HG03521 (cell line): ENCODE data around the gene POLR2E.

Experiments
- ATAC-seq: cut with Tn5 transposase; IDR thresholded peaks from one replicate; pipeline ENCODE4 v1.9.1; 2021; ENCODE audit warnings: mild to moderate bottlenecking, moderate library complexity; ENCODE audit not compliant: unreplicated experiment

The POLR2E gene

DNA sequence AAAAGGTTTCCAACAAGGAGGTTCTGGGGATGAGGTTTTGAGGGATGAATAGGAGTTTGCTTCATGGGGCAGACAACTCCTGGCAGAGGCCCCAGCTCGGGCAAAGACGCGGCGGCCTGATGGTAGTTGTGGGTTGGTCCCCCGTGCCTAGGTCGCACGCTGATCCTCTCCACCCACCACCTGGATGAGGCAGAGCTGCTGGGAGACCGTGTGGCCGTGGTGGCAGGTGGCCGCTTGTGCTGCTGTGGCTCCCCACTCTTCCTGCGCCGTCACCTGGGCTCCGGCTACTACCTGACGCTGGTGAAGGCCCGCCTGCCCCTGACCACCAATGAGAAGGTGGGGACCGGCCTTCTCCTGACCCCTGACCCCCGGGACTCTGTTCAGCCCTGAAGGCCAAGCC, 43.4 kb downstream of the POLR2E start:
- no peak for ATAC-seq

DNA sequence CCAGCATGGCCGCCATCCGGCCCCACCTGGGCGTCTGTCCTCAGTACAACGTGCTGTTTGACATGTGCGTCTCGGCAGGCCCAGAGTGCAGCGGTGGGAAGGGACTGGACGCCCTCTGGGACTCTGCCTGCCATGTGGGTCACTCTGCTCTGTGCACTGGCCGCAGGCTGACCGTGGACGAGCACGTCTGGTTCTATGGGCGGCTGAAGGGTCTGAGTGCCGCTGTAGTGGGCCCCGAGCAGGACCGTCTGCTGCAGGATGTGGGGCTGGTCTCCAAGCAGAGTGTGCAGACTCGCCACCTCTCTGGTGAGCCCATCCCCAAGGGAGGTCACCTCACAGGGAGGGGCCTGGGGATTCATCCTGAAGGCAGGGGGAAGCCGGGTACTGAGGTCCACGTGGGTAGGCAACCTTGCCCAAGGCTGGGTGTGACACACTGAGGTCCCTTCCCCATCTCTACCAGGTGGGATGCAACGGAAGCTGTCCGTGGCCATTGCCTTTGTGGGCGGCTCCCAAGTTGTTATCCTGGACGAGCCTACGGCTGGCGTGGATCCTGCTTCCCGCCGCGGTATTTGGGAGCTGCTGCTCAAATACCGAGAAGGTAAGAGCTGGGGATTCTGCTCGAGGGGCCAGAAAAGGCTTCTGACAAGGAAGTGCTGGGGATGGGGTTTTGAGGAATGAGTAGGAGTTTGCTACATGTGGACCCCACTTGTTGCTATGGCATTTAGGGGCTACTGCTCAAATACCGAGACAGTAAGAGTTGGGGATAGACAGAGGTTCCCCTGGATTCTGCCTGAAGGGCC, 44.0 kb downstream of the POLR2E start:
- ATAC-seq: no peak

DNA sequence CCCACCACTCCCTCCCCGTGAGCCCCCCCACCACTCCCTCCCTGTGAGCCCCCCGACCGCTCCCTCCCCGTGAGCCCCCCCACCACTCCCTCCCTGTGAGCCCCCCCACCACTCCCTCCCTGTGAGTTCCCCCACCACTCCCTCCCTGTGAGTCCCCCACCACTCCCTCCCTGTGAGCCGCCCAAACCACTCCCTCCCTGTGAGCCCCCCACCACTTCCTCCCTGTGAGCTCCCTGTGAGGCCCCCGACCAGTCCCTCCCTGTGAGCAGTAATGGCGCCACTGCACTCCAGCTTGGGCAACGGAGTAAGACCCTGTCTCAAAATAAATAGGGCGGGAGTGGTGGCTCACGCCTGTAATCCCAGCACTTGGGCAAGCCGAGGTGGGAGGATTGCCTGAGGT, 45.4 kb downstream of the POLR2E start:
- no peak for ATAC-seq

DNA sequence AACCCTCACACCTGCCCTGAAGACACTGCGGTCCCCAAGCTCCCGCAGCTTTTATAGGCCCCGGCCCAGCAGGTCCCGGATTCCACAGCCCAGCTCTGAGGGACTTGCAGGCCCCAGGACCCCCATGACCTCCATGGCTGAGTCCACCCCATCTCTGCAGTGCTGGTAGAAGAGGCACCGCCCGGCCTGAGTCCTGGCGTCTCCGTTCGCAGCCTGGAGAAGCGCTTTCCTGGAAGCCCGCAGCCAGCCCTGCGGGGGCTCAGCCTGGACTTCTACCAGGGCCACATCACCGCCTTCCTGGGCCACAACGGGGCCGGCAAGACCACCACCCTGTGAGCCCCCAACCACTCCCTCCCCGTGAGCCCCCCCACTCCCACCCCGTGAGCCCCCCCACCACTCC, 46.1 kb downstream of the POLR2E start:
- no peak for ATAC-seq

DNA sequence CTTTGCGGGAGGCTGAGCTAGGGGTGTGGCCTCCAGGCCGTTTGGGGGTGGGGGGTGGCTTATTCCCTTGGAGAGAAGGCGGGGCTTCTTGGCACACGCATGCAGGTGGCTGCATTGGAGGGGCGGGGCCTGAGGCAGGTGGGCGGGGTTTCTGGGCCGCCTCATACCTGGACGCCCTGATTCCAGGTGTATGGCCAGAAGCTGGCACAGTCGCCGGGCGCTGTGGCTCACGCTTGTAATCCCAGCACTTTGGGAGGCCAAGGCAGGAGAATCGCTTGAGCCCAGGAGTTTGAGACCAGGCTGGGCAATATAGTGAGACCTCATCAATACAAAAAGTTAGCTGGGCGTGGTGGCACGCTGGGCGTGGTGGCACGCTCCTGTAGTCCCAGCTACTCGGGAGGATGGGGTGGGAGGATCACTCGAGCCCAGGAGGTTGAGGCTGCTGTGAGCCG, 47.5 kb downstream of the POLR2E start:
- no peak for ATAC-seq

DNA sequence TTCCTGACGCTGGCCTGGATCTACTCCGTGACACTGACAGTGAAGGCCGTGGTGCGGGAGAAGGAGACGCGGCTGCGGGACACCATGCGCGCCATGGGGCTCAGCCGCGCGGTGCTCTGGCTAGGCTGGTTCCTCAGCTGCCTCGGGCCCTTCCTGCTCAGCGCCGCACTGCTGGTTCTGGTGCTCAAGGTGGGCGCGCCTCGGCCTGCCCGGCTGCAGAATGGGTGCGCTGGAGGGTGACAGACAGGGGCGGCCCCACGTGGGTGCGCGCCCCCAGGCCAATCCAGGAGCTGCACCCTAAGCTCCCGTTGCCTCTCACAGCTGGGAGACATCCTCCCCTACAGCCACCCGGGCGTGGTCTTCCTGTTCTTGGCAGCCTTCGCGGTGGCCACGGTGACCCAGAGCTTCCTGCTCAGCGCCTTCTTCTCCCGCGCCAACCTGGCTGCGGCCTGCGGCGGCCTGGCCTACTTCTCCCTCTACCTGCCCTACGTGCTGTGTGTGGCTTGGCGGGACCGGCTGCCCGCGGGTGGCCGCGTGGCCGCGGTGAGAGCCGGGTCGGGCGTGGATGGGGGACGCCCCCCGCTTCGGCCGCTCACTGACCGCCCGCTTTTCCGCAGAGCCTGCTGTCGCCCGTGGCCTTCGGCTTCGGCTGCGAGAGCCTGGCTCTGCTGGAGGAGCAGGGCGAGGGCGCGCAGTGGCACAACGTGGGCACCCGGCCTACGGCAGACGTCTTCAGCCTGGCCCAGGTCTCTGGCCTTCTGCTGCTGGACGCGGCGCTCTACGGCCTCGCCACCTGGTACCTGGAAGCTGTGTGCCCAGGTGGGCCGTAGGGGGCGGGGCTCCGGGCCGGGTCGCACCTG, 48.1 kb downstream of the POLR2E start:
- ATAC-seq: no peak

DNA sequence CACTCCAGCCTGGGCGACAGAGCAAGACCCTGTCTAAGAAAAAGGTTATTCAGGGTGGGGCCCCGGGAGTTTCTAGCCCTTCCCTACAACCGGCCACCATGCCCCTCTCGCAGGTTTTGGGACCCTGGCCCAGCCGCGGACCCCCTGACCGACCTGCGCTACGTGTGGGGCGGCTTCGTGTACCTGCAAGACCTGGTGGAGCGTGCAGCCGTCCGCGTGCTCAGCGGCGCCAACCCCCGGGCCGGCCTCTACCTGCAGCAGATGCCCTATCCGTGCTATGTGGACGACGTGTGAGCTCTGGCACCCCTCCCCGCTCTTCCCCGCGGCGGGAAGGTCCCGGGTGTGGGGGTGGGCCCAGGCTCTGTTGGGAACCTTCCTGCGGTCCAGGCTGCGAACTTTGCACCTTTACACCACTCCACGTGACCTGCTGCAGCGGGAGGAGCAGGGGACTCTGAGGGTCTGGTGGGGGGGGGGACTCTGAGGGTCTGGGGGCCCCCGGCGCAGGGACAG, 49.0 kb downstream of the POLR2E start:
- no peak for ATAC-seq

DNA sequence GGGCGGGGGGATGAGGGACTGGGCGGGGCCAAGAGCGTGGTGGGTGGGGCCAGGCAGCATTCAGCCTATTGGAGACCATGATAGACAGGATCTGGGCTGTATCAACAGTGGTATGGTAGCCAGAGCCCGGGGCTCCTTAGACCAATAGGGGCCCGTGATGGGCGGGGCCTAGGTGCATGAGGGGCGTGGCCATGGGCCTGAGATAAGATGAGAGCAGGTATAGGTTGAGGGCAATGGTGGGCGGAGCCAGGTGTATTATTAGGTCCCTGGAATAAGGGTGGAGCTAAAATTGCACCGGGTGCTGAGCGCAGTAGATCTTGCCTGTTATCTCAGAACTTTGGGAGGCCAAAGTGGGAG, 50.0 kb downstream of the POLR2E start:
- ATAC-seq: no peak

DNA sequence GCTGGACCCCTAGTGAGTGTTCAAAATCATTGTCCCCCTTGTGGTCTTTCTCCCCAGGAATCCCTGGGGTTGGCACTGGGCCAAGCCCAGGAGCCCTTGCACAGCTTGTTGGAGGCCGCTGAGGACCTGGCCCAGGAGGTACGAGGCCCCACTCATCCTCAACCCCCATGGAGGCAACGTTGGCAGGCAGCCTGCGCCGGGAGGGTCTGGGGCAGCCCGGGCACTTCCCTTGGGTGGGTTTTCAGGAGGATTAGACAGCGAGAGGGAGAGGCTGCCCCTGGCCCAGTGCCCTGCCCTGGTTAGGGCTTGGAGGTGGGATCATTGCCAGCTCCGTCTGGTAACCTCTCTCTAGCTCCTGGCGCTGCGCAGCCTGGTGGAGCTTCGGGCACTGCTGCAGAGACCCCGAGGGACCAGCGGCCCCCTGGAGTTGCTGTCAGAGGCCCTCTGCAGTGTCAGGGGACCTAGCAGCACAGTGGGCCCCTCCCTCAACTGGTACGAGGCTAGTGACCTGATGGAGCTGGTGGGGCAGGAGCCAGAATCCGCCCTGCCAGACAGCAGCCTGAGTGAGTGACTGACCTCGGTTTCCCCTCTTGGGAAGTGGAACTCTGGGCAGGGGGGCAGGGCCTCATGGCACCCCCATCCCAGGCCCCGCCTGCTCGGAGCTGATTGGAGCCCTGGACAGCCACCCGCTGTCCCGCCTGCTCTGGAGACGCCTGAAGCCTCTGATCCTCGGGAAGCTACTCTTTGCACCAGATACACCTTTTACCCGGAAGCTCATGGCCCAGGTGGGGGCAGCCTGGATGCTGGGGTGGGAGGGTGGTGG, 52.3 kb downstream of the POLR2E start:
- no peak for ATAC-seq

DNA sequence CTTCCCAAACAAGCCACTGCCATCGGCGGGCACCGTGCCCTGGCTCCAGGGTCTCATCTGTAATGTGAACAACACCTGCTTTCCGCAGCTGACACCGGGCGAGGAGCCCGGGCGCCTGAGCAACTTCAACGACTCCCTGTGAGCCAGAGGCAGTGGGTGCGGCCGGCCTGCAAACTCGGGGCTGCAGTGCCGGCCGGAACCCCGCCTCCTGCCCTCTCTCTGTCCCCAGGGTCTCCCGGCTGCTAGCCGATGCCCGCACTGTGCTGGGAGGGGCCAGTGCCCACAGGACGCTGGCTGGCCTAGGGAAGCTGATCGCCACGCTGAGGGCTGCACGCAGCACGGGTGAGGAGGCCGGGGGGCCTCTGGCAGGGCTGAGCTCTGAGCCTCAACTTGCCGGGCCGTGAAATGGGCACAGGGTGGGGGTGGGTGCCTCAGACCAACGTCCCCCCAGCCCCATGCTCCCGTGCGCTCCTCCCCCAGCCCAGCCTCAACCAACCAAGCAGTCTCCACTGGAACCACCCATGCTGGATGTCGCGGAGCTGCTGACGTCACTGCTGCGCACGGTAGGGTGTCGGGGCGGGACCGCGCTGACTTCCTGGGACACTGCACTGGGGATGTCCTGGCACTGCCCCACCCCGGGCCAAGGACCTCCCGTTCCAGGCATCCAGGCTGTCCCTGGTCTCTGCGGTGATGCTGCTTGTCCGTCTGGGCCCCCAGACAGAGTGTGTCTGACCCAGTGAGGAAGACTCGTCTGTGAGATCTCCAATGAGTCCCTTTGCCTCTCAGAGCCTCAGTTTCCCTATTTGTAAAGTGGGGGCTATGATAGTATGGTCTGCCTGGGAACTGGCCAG, 53.1 kb downstream of the POLR2E start:
- no peak for ATAC-seq

DNA sequence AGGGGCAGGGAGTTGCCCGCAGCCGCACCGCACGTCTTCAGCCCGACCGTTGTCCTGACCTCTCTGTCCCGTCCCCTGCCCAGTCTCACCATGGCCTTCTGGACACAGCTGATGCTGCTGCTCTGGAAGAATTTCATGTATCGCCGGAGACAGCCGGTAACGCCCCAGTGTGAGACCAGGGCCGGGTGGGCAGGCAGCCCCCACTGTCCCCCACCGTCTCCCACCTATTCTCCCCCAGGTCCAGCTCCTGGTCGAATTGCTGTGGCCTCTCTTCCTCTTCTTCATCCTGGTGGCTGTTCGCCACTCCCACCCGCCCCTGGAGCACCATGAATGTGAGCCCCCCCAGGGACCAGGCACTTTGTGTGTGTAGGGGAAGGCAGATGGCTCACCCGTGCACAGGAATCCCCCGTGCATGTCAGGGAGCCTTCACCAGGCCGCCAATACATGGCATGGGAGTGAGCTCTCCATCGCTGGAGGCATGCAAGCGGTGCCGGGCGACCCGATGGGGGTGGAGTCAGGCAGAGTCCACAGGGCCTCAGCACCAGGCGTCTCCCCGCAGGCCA, 53.8 kb downstream of the POLR2E start:
- ATAC-seq: no peak

DNA sequence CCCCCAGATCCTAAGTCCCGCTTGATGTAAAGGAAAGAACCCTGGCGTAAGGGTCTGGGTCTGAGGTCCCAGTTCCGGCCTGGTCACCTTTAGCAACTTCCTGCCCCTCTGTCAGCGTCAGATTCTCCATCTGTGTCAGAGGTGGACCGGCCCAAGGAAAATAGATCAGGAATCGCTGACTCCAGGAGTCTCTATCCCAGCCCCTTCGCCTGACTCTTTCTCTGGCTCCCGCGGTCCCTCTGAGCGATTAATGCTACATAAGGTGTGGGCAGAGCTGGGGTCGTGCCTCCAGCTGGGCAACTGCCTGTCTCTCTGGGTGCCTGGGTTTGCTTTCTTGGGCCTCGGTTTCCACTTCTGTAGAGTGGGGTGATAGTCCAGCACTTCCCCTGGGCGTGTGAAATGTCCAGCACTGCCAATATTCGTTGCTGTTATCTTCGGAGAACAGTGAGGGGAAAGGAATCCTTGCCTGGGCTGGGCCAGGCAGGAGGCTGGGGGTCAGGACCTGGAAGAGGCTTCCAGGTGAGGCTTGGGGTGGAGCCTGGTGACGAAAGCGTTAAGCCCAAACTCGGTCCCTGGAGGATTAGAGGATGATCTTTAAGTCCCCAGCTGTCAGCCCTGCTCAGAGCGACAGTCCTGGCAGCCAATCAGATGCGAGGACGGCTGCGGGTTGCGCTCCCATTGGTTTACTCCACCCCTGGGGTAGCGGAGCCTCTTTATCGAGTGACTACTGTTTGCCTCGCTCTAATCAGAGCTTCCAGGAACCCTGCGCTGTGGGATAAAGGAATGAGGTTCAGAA, 54.5 kb downstream of the POLR2E start:
- peak; percentile 35 for ATAC-seq

DNA sequence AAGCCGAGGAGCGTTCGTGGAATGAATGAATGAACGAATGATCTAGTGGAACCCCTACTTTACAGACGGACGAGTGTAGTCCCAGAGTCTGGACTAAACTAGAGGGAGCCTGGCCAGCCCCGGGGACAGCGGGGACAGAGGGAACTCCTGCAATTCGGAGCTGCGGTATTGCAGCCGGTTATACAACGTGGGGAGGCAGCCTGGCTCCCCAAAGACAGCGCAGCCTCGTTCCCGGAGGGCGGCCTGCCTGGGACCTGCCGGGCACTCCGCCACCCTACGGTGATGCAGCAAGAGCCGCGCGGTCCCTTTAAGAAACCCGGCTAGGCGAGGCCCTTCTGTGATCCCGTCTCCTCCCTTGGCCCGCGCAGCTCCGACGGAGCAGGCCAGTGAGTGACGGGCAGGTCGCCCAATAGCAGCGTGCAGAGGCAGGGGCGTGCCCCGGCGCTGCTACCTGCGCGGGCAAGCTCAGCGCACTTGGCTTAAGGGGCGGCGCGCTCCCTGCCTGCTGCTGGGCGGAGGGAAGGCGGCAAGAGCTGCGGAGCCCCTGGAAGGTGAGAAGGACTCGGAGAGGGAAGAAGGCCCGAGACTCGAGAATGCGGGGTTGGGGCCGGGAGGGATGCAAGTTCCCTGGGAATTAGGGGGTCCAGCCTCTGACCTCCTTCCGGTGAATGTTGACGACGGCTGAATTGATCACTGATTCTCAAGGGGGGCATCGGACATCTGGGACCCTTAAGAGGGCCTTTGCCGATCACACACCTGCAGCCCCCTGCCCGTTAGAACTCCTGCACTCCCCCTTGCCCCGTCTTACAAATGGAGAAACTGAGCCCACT, 55.3 kb downstream of the POLR2E start, which contains the start of gene ABCA7:
Gene ABCA7, plus strand, starts transcription at position 462 of the 830 bp plus-strand sequence. CDS start 1,255 bp downstream, outside the sequence.
- ATAC-seq: peak; percentile 67

DNA sequence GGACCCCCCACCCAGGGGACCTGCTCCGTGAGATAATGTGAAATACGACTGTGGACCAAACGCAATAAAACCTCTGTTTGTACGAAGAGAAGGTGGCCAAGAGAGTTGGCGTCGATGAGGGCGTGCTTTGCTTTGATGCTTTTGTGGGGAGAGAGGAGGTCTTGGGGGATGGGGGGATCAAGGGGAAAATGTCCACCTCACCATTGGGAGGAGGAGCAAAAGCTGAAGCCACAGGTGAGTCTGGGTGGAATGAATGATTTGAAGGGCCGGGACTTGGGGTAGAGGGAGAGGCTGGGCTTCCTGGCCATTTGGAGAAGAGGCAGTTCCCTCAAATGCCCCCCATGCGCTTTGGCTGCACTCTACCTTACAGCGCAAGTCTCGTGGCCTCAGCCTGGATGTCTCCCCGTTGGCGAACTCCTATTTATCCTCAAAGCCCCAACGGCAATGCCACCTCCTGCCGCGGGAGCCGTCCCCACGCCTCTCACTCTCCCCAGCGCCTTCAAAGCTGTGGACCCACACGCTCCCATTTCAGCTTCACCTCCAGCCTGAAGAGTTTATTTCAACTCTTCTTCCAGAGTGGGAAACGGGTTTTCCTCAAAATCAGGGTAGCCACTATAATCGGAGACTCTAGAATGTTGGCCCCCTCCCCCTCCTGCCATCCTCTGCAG, 56.1 kb downstream of the POLR2E start:
- ATAC-seq: no peak

DNA sequence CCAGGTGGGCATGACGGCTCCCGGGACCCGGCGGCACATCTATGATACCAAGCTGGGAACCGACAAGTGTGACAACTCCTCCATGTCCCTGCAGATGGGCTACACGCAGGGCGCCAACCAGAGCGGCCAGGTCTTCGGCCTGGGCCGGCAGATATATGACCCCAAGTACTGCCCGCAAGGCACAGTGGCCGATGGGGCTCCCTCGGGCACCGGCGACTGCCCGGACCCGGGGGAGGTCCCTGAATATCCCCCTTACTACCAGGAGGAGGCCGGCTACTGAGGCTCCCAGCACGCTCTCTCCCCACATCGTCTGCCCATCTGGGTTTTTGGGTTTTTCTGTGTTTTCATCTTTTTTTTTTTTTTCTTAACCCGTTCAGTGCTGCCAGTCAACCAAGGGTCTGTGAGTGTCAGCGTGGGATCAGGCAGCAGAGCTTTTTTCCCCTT, 57.5 kb downstream of the POLR2E start:
- ATAC-seq: no peak
